ENCODE data around the gene ZNF777. TPM values are rescaled to one million over a fixed set of nuclear protein-coding genes. Genes with fewer than 3 reads are reported as not detected.

The ZNF777 gene
- total RNA-seq, 3 donors from 2014 or later: 5.1 to 8.5 (median 8.2) TPM

- peaks cover 4% of the 10 kb centered on the region for H3K36me3 ChIP-seq
Measured at GRCh38 chr7:149443523-149443922, 17.3 kb downstream of the ZNF777 start.

GRCh38 chr7:149442924-149443323, 17.9 kb downstream of the ZNF777 start:
- no peaks in the 10 kb centered on the region for H3K27me3 ChIP-seq
- no peaks in the 10 kb centered on the region for H3K9me3 ChIP-seq
- DNase-seq (ENCODE audit: low spot score in 2 of 2): no peak
- intact Hi-C loops (cut with DNase I; ENCODE audit: low total_unique reads): no loop called here
- TF ChIP-seq, protein P1, sequence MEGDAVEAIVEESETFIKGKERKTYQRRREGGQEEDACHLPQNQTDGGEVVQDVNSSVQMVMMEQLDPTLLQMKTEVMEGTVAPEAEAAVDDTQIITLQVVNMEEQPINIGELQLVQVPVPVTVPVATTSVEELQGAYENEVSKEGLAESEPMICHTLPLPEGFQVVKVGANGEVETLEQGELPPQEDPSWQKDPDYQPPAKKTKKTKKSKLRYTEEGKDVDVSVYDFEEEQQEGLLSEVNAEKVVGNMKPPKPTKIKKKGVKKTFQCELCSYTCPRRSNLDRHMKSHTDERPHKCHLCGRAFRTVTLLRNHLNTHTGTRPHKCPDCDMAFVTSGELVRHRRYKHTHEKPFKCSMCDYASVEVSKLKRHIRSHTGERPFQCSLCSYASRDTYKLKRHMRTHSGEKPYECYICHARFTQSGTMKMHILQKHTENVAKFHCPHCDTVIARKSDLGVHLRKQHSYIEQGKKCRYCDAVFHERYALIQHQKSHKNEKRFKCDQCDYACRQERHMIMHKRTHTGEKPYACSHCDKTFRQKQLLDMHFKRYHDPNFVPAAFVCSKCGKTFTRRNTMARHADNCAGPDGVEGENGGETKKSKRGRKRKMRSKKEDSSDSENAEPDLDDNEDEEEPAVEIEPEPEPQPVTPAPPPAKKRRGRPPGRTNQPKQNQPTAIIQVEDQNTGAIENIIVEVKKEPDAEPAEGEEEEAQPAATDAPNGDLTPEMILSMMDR (IDR thresholded peaks at IDR 0.05): no peak
- TF ChIP-seq POLR2AphosphoS5 (IDR thresholded peaks at IDR 0.05) (no peak), POLR2A (IDR thresholded peaks at IDR 0.05) (no peak)
- peaks cover 4% of the 10 kb centered on the region for H3K36me3 ChIP-seq
- no peak overlapping the region for H3K4me3 ChIP-seq
- no peaks in the 10 kb centered on the region for H3K4me1 ChIP-seq
- no peak overlapping the region for H3K27ac ChIP-seq

More at GRCh38 chr7:149443523-149443922, 17.3 kb downstream of the ZNF777 start:
- Histone ChIP-seq H3K4me1 (no peaks in the 10 kb centered on the region), H3K4me3 (no peak overlapping the region), H3K27me3 (no peaks in the 10 kb centered on the region), H3K27ac (no peak overlapping the region), H3K9me3 (no peaks in the 10 kb centered on the region)
- intact Hi-C loops (cut with DNase I; ENCODE audit: low total_unique reads): no loop called here
- TF ChIP-seq, protein P1 (IDR thresholded peaks at IDR 0.05): no peak
- TF ChIP-seq POLR2AphosphoS5 (IDR thresholded peaks at IDR 0.05): no peak
- TF ChIP-seq POLR2A (IDR thresholded peaks at IDR 0.05): no peak
- no peak for DNase-seq (ENCODE audit: low spot score in 2 of 2)

GRCh38 chr7:149440222-149440621, 20.6 kb downstream of the ZNF777 start:
- H3K27me3 ChIP-seq: no peaks in the 10 kb centered on the region
- no peak overlapping the region for H3K4me3 ChIP-seq
- H3K4me1 ChIP-seq: no peaks in the 10 kb centered on the region
- H3K36me3 ChIP-seq: peaks cover 4% of the 10 kb centered on the region
- DNase-seq (ENCODE audit: low spot score in 2 of 2): no peak
- intact Hi-C loops (cut with DNase I; ENCODE audit: low total_unique reads): no loop called here
- TF ChIP-seq POLR2A (IDR thresholded peaks at IDR 0.05): no peak
- H3K9me3 ChIP-seq: no peaks in the 10 kb centered on the region
- H3K27ac ChIP-seq: no peak overlapping the region

GRCh38 chr7:149436358-149436757, 24.5 kb downstream of the ZNF777 start:
- intact Hi-C loops (cut with DNase I; ENCODE audit: low total_unique reads): no loop called here
- TF ChIP-seq POLR2AphosphoS5 (IDR thresholded peaks at IDR 0.05) (no peak), POLR2A (IDR thresholded peaks at IDR 0.05) (no peak)
- TF ChIP-seq, protein P1 (IDR thresholded peaks at IDR 0.05): no peak
- Histone ChIP-seq H3K4me1 (no peaks in the 10 kb centered on the region), H3K4me3 (no peak overlapping the region), H3K27ac (no peak overlapping the region), H3K9me3 (no peaks in the 10 kb centered on the region), H3K36me3 (peaks cover 17% of the 10 kb centered on the region), H3K27me3 (no peaks in the 10 kb centered on the region)
- no peak for DNase-seq (ENCODE audit: low spot score in 2 of 2)

DNA sequence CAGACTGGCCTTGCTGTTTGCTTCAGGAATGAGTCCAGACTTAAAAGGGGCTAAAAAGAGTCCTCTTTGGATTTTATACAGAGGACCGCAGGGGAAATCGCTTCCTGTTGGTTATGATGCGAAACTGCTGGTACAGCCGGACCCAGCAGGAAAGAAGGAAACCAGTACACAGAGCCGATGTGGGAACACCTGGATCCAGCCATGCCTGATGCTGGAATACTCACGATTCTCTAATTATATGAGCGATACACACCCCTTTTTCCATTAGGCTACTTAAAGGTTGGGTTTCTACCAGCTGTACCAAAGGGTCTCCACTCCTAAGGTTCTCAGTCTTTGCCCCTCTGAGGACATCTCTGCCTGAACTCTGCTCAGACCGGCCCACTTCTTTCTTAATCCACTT, 27.7 kb downstream of the ZNF777 start:
- H3K27ac ChIP-seq: no peak overlapping the region
- no peak overlapping the region for H3K4me3 ChIP-seq
- TF ChIP-seq POLR2A (IDR thresholded peaks at IDR 0.05) (no peak), POLR2AphosphoS5 (IDR thresholded peaks at IDR 0.05) (no peak)
- TF ChIP-seq, protein P1 (IDR thresholded peaks at IDR 0.05): no peak
- H3K4me1 ChIP-seq: no peaks in the 10 kb centered on the region
- H3K27me3 ChIP-seq: no peaks in the 10 kb centered on the region
- peaks cover 18% of the 10 kb centered on the region for H3K36me3 ChIP-seq
- intact Hi-C loops (cut with DNase I; ENCODE audit: low total_unique reads): no loop called here
- DNase-seq (ENCODE audit: low spot score in 2 of 2): no peak
- no peaks in the 10 kb centered on the region for H3K9me3 ChIP-seq
